Spleen (tissue), 11 donors: Measurements from ENCODE around the gene MAST4. TPM values are rescaled to one million over a fixed set of nuclear protein-coding genes. Genes with fewer than 3 reads are reported as not detected.

Source experiments
- DNase-seq: peaks from one replicate; pipeline ENCODE4 v3.0.0-alpha.2; 2020
- H3K27ac ChIP-seq, 8 donors: fragments of 200-600 bp; sonication (generic) in 7 of 8; 1 replicate in 4 of 8; 2 replicates in 4 of 8; pipeline versions ENCODE4 v1.5.0 to v1.8.0; 2016 to 2021; ENCODE audit warnings: inconsistent platforms in 4 of 8, mild to moderate bottlenecking in 4 of 8, moderate library complexity in 1 of 8
- H3K27me3 ChIP-seq, 7 donors: fragments of 200-600 bp; sonication (generic) in 6 of 7; replicated peaks in 1 of 7; 1 replicate in 4 of 7; 2 replicates in 3 of 7; pipeline versions ENCODE4 v1.5.0 to v1.8.0; 2016 to 2021; ENCODE audit warnings: inconsistent platforms in 3 of 7, mild to moderate bottlenecking in 1 of 7
- H3K36me3 ChIP-seq, 6 donors: fragments of 200-600 bp; sonication (generic) in 5 of 6; 1 replicate in 4 of 6; 2 replicates in 2 of 6; pipeline versions ENCODE4 v1.5.0 to v1.8.0; 2016 to 2021; ENCODE audit warnings: inconsistent platforms in 2 of 6
- H3K4me1 ChIP-seq, 6 donors: fragments of 200-600 bp; sonication (generic) in 5 of 6; 1 replicate in 3 of 6; 2 replicates in 3 of 6; pipeline versions ENCODE4 v1.5.0 to v1.8.0; 2016 to 2021; ENCODE audit warnings: inconsistent platforms in 3 of 6
- H3K4me3 ChIP-seq, 8 donors: fragments of 200-600 bp; sonication (generic) in 7 of 8; 1 replicate in 4 of 8; 2 replicates in 4 of 8; pipeline versions ENCODE4 v1.5.0 to v1.8.0; 2016 to 2021; ENCODE audit warnings: inconsistent platforms in 4 of 8, mild to moderate bottlenecking in 4 of 8, moderate library complexity in 2 of 8
- H3K9me3 ChIP-seq, 8 donors: fragments of 200-600 bp; sonication (generic) in 7 of 8; 1 replicate in 4 of 8; 2 replicates in 4 of 8; pipeline versions ENCODE4 v1.5.0 to v1.8.0; 2016 to 2021; ENCODE audit warnings: inconsistent platforms in 4 of 8
- POLR2A ChIP-seq, 3 donors: fragments of 450-650 bp; IDR thresholded peaks; one replicate each; pipeline ENCODE4 v1.5.1; 2017; ENCODE audit warnings: antibody characterized with exemption in 3 of 3, mild to moderate bottlenecking in 1 of 3
- POLR2AphosphoS5 ChIP-seq, 3 donors: sonication (generic); formaldehyde crosslinking; IDR thresholded peaks; one replicate each; pipeline ENCODE4 v1.5.1; 2017; ENCODE audit warnings: antibody characterized with exemption in 3 of 3
- WGBS, 5 donors: extraction: QIAGEN DNeasy Blood & Tissue Kit in 3 of 5; methylation state at CpG; one replicate each; pipeline versions ENCODE4 v1.1.5 to v1.1.7; 2013 to 2018; 5-methylcytosine and 5-hydroxymethylcytosine counted together
- intact Hi-C: fragments of 100-400 bp; cut with DNase I; formaldehyde crosslinking; loops from one replicate; pipeline ENCODE4 v1.15.0; 2023; ENCODE audit warnings: low total_unique reads
- polyA plus RNA-seq, 3 donors: library from polyadenylated mRNA; stranded (reverse); fragments of 200-250 nt; gene quantifications; one replicate each; pipeline ENCODE4 v1.2.1, GENCODE V29; 2013
- total RNA-seq, 7 donors: library from RNA; depleted of rRNA in 3 of 7; stranded (reverse); fragments of >200 nt in 3 of 7; fragmentation: NEBNext Ultra II Directional in 4 of 7; extraction: Animal tissue kit (Norgen Biotek cat#: 25700) in 4 of 7; gene quantifications; one replicate each; pipeline versions ENCODE4 v1.1.0 to v1.2.1, GENCODE V29; 2016 to 2021
- TF ChIP-seq, protein P1 (sequence below), 11 experiments: fragments of 200-600 bp in 7 of 11; fragments of 450-650 bp in 4 of 11; sonication (generic) in 4 of 11; IDR thresholded peaks in 8 of 11; conservative IDR thresholded peaks in 3 of 11; 1 replicate in 7 of 11; 2 replicates in 4 of 11; pipeline versions ENCODE4 v1.4.0 to v1.8.0; 2016 to 2021; ENCODE audit warnings: antibody characterized with exemption in 11 of 11, inconsistent platforms in 4 of 11, mild to moderate bottlenecking in 1 of 11
- donor health status: healthy with polysubstance abuse.
- donor health status: DM: no; HTN: no; CAD: no; lungs with moderate emphysema.
- donor health status: DM: no; HTN: no; CAD: no.
- donor health status: Bipolar disorder and iron deficiency.
- donor health status: healthy.
- donor health status: DM: no; HTN: no; CAD: no.
- donor health status: DM: yes; HTN: yes; CAD: no.

MAST4 gene
- total and polyA plus RNA-seq, 10 donors = 2.5 to 43.7 (median 25.4) TPM

DNA sequence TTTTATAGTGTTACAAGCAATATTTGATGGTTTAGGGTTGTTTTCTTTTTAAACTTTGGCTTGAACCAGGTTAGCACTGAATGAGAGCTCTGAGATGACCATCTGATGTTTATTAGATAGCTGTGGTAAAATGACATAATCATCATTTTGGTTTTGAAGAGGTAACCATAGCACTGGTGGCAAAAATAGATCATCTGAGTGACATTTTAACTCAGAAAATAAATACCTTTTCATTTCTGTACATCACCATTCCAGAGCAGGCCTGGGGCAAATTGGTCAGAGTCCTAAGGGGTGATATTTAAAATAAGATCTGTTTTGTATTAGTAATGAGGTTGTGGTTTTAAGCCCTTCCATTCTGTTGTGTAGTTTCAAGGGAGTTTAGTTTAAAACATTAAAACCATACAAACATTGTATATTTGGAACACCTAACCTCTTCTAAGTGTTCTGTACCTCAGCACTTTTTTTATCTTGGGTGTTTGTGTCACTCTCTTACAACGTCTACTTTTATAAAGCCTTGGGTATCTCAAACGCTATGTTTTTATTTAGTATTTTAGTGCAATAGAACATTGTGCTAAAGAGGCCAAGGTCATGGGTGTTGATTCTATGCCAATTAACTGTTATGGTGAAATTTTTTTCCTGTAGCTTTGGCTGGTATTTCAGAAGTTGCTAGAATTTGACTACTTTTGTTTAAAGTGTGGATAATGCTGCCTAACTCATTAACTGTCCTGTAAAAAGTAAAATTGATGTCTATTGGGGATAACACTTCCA lies 434.3 kb downstream of the MAST4 start:
- Histone ChIP-seq H3K9me3 (no peaks in the 10 kb centered on the region), H3K4me3 (no peak overlapping the region), H3K36me3 (no peaks in the 10 kb centered on the region), H3K27me3 (no peaks in the 10 kb centered on the region), H3K4me1 (peaks cover 0 to 42% (median 19%) of the 10 kb centered on the region in 6 donors), H3K27ac (peak overlapping the region in 6 of 8 donors; percentile 33 to 64 (median 42))
- intact Hi-C loops = no loop called here
- TF ChIP-seq POLR2AphosphoS5 (IDR thresholded peaks at IDR 0.05) (no peak), POLR2A (IDR thresholded peaks at IDR 0.05) (no peak)
- TF ChIP-seq, protein P1, sequence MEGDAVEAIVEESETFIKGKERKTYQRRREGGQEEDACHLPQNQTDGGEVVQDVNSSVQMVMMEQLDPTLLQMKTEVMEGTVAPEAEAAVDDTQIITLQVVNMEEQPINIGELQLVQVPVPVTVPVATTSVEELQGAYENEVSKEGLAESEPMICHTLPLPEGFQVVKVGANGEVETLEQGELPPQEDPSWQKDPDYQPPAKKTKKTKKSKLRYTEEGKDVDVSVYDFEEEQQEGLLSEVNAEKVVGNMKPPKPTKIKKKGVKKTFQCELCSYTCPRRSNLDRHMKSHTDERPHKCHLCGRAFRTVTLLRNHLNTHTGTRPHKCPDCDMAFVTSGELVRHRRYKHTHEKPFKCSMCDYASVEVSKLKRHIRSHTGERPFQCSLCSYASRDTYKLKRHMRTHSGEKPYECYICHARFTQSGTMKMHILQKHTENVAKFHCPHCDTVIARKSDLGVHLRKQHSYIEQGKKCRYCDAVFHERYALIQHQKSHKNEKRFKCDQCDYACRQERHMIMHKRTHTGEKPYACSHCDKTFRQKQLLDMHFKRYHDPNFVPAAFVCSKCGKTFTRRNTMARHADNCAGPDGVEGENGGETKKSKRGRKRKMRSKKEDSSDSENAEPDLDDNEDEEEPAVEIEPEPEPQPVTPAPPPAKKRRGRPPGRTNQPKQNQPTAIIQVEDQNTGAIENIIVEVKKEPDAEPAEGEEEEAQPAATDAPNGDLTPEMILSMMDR (IDR thresholded peaks at IDR 0.05 in 8 of 11, conservative IDR thresholded peaks at IDR 0.05 in 3 of 11) = no peak
- no peak for DNase-seq
- WGBS, 5 donors = 40 to 58% (median 56%) methylated on average over 2 of the region's 2 CpGs

DNA sequence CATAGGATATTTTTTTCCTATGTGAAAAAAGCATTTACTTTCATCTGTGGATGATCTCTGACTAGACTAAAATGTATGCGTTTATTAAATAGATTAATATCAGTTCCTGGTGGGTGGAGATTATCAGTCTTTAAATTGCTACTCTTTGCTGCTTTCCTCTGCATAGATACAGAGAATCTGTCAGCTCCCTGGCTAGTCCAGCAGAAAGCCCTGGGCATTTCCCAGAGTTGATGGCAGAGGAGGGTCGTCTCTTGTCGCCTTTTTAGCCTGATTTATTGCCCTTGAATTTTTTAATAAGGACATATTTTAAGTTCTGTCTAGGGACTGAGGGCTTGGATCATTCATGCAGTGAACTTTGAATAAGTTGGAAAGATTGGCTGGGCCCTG lies 434.9 kb downstream of the MAST4 start:
- H3K4me3 ChIP-seq = no peak overlapping the region
- H3K27ac ChIP-seq = peak overlapping the region in 6 of 8 donors; percentile 33 to 64 (median 42)
- no peaks in the 10 kb centered on the region for H3K9me3 ChIP-seq
- WGBS, 5 donors = 44 to 74% (median 48%) methylated on average over 3 of the region's 3 CpGs
- no peak for DNase-seq
- peaks cover 0 to 42% (median 19%) of the 10 kb centered on the region in 6 donors for H3K4me1 ChIP-seq
- TF ChIP-seq POLR2AphosphoS5 (IDR thresholded peaks at IDR 0.05) (no peak), POLR2A (IDR thresholded peaks at IDR 0.05) (no peak)
- TF ChIP-seq, protein P1 (IDR thresholded peaks at IDR 0.05 in 8 of 11, conservative IDR thresholded peaks at IDR 0.05 in 3 of 11) = no peak
- H3K36me3 ChIP-seq = no peaks in the 10 kb centered on the region
- intact Hi-C loops = no loop called here
- H3K27me3 ChIP-seq = no peaks in the 10 kb centered on the region

DNA sequence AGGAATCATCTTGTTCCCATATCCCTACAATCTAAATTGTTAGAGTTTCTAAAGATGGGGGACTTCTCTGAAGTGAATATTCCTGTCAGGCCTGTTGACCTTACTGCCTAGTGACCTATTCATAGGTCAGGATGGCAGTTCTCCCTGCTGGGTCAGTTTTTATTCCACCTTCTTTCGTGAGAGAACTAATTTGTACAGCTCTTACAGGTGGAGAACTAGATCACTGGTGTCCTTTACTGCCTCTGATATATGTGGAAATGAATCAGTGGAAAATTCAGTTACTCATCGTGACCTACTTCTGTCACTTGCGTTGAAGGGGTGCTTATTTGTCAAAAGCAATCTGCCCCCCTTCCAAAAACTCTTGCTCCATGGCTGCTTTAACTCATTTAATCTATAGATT lies 435.5 kb downstream of the MAST4 start:
- TF ChIP-seq POLR2A (IDR thresholded peaks at IDR 0.05) (no peak), POLR2AphosphoS5 (IDR thresholded peaks at IDR 0.05) (no peak)
- TF ChIP-seq, protein P1 (IDR thresholded peaks at IDR 0.05 in 8 of 11, conservative IDR thresholded peaks at IDR 0.05 in 3 of 11) = no peak
- intact Hi-C loops = no loop called here
- 34 to 61% (median 49%) methylated on average over 3 of the region's 3 CpGs for WGBS, 5 donors
- H3K36me3 ChIP-seq = no peaks in the 10 kb centered on the region
- peaks cover 0 to 42% (median 19%) of the 10 kb centered on the region in 6 donors for H3K4me1 ChIP-seq
- H3K27me3 ChIP-seq = no peaks in the 10 kb centered on the region
- peak overlapping the region in 2 of 8 donors; percentile 10 to 39 for H3K27ac ChIP-seq
- no peak for DNase-seq
- H3K9me3 ChIP-seq = no peaks in the 10 kb centered on the region
- no peak overlapping the region for H3K4me3 ChIP-seq

DNA sequence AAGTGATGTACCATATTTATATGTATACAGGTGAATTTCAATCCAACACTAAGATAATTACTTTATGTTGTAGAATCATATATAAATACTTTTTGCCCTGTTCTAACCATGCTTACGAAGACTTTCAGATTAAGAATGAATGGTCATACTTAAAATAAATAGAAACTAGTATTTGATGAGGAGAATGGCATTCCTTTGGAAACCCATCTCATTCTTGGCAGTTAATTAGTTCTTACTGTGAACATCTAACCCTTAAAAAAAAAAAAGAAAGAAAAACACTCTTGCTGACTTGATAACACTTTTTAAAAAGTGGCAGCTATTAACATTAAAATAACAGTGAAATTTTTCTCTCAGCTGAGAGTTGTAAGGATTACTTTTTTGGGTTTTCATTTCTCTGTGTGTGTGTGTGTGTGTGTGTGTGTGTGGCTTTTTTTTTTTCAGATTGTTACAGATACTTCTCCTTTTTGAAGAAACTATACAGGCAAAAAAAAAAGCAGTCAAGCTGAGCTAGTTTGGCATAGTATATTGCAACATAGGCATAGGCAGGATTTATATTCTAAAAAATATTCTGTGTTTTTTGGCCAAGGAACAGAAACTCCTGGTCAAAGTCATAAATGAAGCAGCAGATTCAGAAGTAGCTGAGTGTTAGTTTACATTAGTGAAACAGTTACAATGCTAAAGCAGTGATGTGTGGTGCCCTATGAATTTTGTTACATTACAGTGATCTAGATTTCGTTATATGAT lies 436.9 kb downstream of the MAST4 start:
- Histone ChIP-seq H3K4me3 (no peak overlapping the region), H3K9me3 (no peaks in the 10 kb centered on the region), H3K27me3 (no peaks in the 10 kb centered on the region), H3K36me3 (no peaks in the 10 kb centered on the region), H3K4me1 (peaks cover 0 to 42% (median 19%) of the 10 kb centered on the region in 6 donors), H3K27ac (no peak overlapping the region)
- WGBS, 5 donors = 69 to 79% (median 73%) methylated on average over 2 of the region's 2 CpGs
- intact Hi-C loops = no loop called here
- TF ChIP-seq, protein P1 (IDR thresholded peaks at IDR 0.05 in 8 of 11, conservative IDR thresholded peaks at IDR 0.05 in 3 of 11) = no peak
- no peak for TF ChIP-seq POLR2A (IDR thresholded peaks at IDR 0.05)
- no peak for TF ChIP-seq POLR2AphosphoS5 (IDR thresholded peaks at IDR 0.05)
- DNase-seq = no peak
